Measurements from ENCODE around the gene BSND.

BSND gene

GRCh38 chr1:55045430-55045829 lies 46.7 kb downstream of the BSND start:
- no peak overlapping the region for H3K27ac ChIP-seq (ENCODE audit: low read depth, low read length)
- no peak overlapping the region for H3K4me2 ChIP-seq (ENCODE audit: low read length)
- H3K18ac ChIP-seq (ENCODE audit: low read length): no peak overlapping the region
- peaks cover 3% of the 10 kb centered on the region for H3K79me2 ChIP-seq (ENCODE audit: control insufficient read depth, insufficient read depth, low read length)
- no peak overlapping the region for H2BK5ac ChIP-seq (ENCODE audit: low read length)
- H3K4ac ChIP-seq (ENCODE audit: low read depth, low read length): no peak overlapping the region
- no peaks in the 10 kb centered on the region for H3K27me3 ChIP-seq (ENCODE audit: insufficient read depth, low read length, poor library complexity)
- no peak overlapping the region for H3K4me3 ChIP-seq (ENCODE audit: low read length)
- no peak overlapping the region for H4K5ac ChIP-seq (ENCODE audit: low read length)
- no CpG with 5 or more reads among the region's 10 CpGs for WGBS (ENCODE audit: extremely low coverage, insufficient coverage, low lambda C conversion rate)
- H3K36me3 ChIP-seq (ENCODE audit: control insufficient read depth, insufficient read depth, low read length): no peaks in the 10 kb centered on the region
- peaks cover 2% of the 10 kb centered on the region for H3K79me1 ChIP-seq (ENCODE audit: low read length)
- H2BK120ac ChIP-seq (ENCODE audit: low read depth, low read length): no peak overlapping the region
- no peak overlapping the region for H4K8ac ChIP-seq (ENCODE audit: low read depth, low read length)
- no peak overlapping the region for H2BK15ac ChIP-seq (replicated peaks; ENCODE audit: low read depth)
- H3K56ac ChIP-seq (ENCODE audit: low read length): no peak overlapping the region
- peaks cover 3% of the 10 kb centered on the region for H3K4me1 ChIP-seq (ENCODE audit: control insufficient read depth, low read depth, low read length)
- DNase-seq: no peak
- no peak overlapping the region for H3K23ac ChIP-seq (ENCODE audit: low read length)
- H2AK5ac ChIP-seq (ENCODE audit: low read length): no peak overlapping the region
- H3K9ac ChIP-seq (ENCODE audit: low read length): no peak overlapping the region

- Histone ChIP-seq H3K27me3 (ENCODE audit: insufficient read depth, low read length, poor library complexity) (no peaks in the 10 kb centered on the region), H3K9ac (ENCODE audit: low read length) (no peak overlapping the region), H3K4me1 (ENCODE audit: control insufficient read depth, low read depth, low read length) (no peaks in the 10 kb centered on the region), H3K18ac (ENCODE audit: low read length) (no peak overlapping the region), H4K8ac (ENCODE audit: low read depth, low read length) (no peak overlapping the region), H3K56ac (ENCODE audit: low read length) (no peak overlapping the region), H2BK120ac (ENCODE audit: low read depth, low read length) (no peak overlapping the region), H3K27ac (ENCODE audit: low read depth, low read length) (no peak overlapping the region), H2AK5ac (ENCODE audit: low read length) (no peak overlapping the region), H3K79me1 (ENCODE audit: low read length) (no peaks in the 10 kb centered on the region), H3K79me2 (ENCODE audit: control insufficient read depth, insufficient read depth, low read length) (no peaks in the 10 kb centered on the region), H4K5ac (ENCODE audit: low read length) (no peak overlapping the region), H3K4me2 (ENCODE audit: low read length) (no peak overlapping the region), H3K36me3 (ENCODE audit: control insufficient read depth, insufficient read depth, low read length) (no peaks in the 10 kb centered on the region), H3K23ac (ENCODE audit: low read length) (no peak overlapping the region), H2BK5ac (ENCODE audit: low read length) (no peak overlapping the region), H3K4ac (ENCODE audit: low read depth, low read length) (no peak overlapping the region), H3K4me3 (ENCODE audit: low read length) (no peak overlapping the region), H2BK15ac (replicated peaks; ENCODE audit: low read depth) (no peak overlapping the region)
- WGBS (ENCODE audit: extremely low coverage, insufficient coverage, low lambda C conversion rate): no CpG with 5 or more reads among the region's 4 CpGs
- DNase-seq: no peak
These were observed 48.1 kb downstream of the BSND start for GRCh38 chr1:55046871-55047270.

- no peak overlapping the region for H3K4ac ChIP-seq (ENCODE audit: low read depth, low read length)
- no peak overlapping the region for H3K4me2 ChIP-seq (ENCODE audit: low read length)
- no peak overlapping the region for H2AK5ac ChIP-seq (ENCODE audit: low read length)
- no peak overlapping the region for H4K5ac ChIP-seq (ENCODE audit: low read length)
- no peak overlapping the region for H2BK120ac ChIP-seq (ENCODE audit: low read depth, low read length)
- H2BK5ac ChIP-seq (ENCODE audit: low read length): no peak overlapping the region
- H3K4me1 ChIP-seq (ENCODE audit: control insufficient read depth, low read depth, low read length): no peaks in the 10 kb centered on the region
- H3K27me3 ChIP-seq (ENCODE audit: insufficient read depth, low read length, poor library complexity): no peaks in the 10 kb centered on the region
- H2BK15ac ChIP-seq (replicated peaks; ENCODE audit: low read depth): no peak overlapping the region
- no peak overlapping the region for H3K18ac ChIP-seq (ENCODE audit: low read length)
- whole genome bisulfite sequencing (ENCODE audit: extremely low coverage, insufficient coverage, low lambda C conversion rate): no CpG with 5 or more reads among the region's 3 CpGs
- H3K36me3 ChIP-seq (ENCODE audit: control insufficient read depth, insufficient read depth, low read length): no peaks in the 10 kb centered on the region
- no peaks in the 10 kb centered on the region for H3K79me2 ChIP-seq (ENCODE audit: control insufficient read depth, insufficient read depth, low read length)
- H3K9ac ChIP-seq (ENCODE audit: low read length): no peak overlapping the region
- no peak overlapping the region for H3K4me3 ChIP-seq (ENCODE audit: low read length)
- no peak overlapping the region for H3K27ac ChIP-seq (ENCODE audit: low read depth, low read length)
- H3K79me1 ChIP-seq (ENCODE audit: low read length): no peaks in the 10 kb centered on the region
- H3K23ac ChIP-seq (ENCODE audit: low read length): no peak overlapping the region
- H3K56ac ChIP-seq (ENCODE audit: low read length): no peak overlapping the region
- no peak overlapping the region for H4K8ac ChIP-seq (ENCODE audit: low read depth, low read length)
- no peak for DNase-seq
These were observed 48.9 kb downstream of the BSND start for GRCh38 chr1:55047611-55048010.

GRCh38 chr1:55048453-55049270 lies 49.9 kb downstream of the BSND start:
- no CpG with 5 or more reads among the region's 11 CpGs for WGBS (ENCODE audit: extremely low coverage, insufficient coverage, low lambda C conversion rate)
- no peak overlapping the region for H3K9ac ChIP-seq (ENCODE audit: low read length)
- no peak overlapping the region for H3K18ac ChIP-seq (ENCODE audit: low read length)
- H3K79me1 ChIP-seq (ENCODE audit: low read length): no peaks in the 10 kb centered on the region
- H3K27me3 ChIP-seq (ENCODE audit: insufficient read depth, low read length, poor library complexity): no peaks in the 10 kb centered on the region
- H2AK5ac ChIP-seq (ENCODE audit: low read length): no peak overlapping the region
- H3K79me2 ChIP-seq (ENCODE audit: control insufficient read depth, insufficient read depth, low read length): no peaks in the 10 kb centered on the region
- no peak overlapping the region for H4K5ac ChIP-seq (ENCODE audit: low read length)
- H3K56ac ChIP-seq (ENCODE audit: low read length): no peak overlapping the region
- no peak overlapping the region for H3K4me2 ChIP-seq (ENCODE audit: low read length)
- H2BK120ac ChIP-seq (ENCODE audit: low read depth, low read length): no peak overlapping the region
- no peak overlapping the region for H2BK5ac ChIP-seq (ENCODE audit: low read length)
- no peak overlapping the region for H3K23ac ChIP-seq (ENCODE audit: low read length)
- H3K4me1 ChIP-seq (ENCODE audit: control insufficient read depth, low read depth, low read length): no peaks in the 10 kb centered on the region
- no peak for DNase-seq
- no peak overlapping the region for H3K27ac ChIP-seq (ENCODE audit: low read depth, low read length)
- H3K4me3 ChIP-seq (ENCODE audit: low read length): no peak overlapping the region
- no peak overlapping the region for H4K8ac ChIP-seq (ENCODE audit: low read depth, low read length)
- no peak overlapping the region for H3K4ac ChIP-seq (ENCODE audit: low read depth, low read length)
- H2BK15ac ChIP-seq (replicated peaks; ENCODE audit: low read depth): no peak overlapping the region
- no peaks in the 10 kb centered on the region for H3K36me3 ChIP-seq (ENCODE audit: control insufficient read depth, insufficient read depth, low read length)

- H3K79me2 ChIP-seq (ENCODE audit: control insufficient read depth, insufficient read depth, low read length): no peaks in the 10 kb centered on the region
- DNase-seq: peak; percentile 28
- no peak overlapping the region for H2BK15ac ChIP-seq (replicated peaks; ENCODE audit: low read depth)
- H2AK5ac ChIP-seq (ENCODE audit: low read length): no peak overlapping the region
- no peak overlapping the region for H4K8ac ChIP-seq (ENCODE audit: low read depth, low read length)
- H3K79me1 ChIP-seq (ENCODE audit: low read length): no peaks in the 10 kb centered on the region
- H3K27me3 ChIP-seq (ENCODE audit: insufficient read depth, low read length, poor library complexity): no peaks in the 10 kb centered on the region
- no peaks in the 10 kb centered on the region for H3K4me1 ChIP-seq (ENCODE audit: control insufficient read depth, low read depth, low read length)
- H3K18ac ChIP-seq (ENCODE audit: low read length): no peak overlapping the region
- no peak overlapping the region for H4K5ac ChIP-seq (ENCODE audit: low read length)
- no peak overlapping the region for H3K4me3 ChIP-seq (ENCODE audit: low read length)
- no peak overlapping the region for H2BK5ac ChIP-seq (ENCODE audit: low read length)
- H3K4ac ChIP-seq (ENCODE audit: low read depth, low read length): no peak overlapping the region
- H3K27ac ChIP-seq (ENCODE audit: low read depth, low read length): no peak overlapping the region
- H3K9ac ChIP-seq (ENCODE audit: low read length): no peak overlapping the region
- no peak overlapping the region for H3K23ac ChIP-seq (ENCODE audit: low read length)
- no peaks in the 10 kb centered on the region for H3K36me3 ChIP-seq (ENCODE audit: control insufficient read depth, insufficient read depth, low read length)
- no CpG with 5 or more reads among the region's 9 CpGs for WGBS (ENCODE audit: extremely low coverage, insufficient coverage, low lambda C conversion rate)
- H3K56ac ChIP-seq (ENCODE audit: low read length): no peak overlapping the region
- H3K4me2 ChIP-seq (ENCODE audit: low read length): no peak overlapping the region
- H2BK120ac ChIP-seq (ENCODE audit: low read depth, low read length): no peak overlapping the region
These were observed 50.7 kb downstream of the BSND start for GRCh38 chr1:55049271-55049913.

Measured in mesendoderm (in vitro differentiated cells).